Heart right ventricle (tissue), 16 donors: ENCODE measurements around the gene PDHB. TPM values are rescaled to one million over a fixed set of nuclear protein-coding genes. Genes with fewer than 3 reads are reported as not detected.

ENCODE experiments used
- ATAC-seq, 8 donors: fragments of 200-7000 bp; cut with Tn5 transposase; one replicate each; pipeline ENCODE4 v1.9.1; 2020; ENCODE audit warnings: mild to moderate bottlenecking in 8 of 8, moderate library complexity in 8 of 8, moderate number of reproducible peaks in 1 of 8
- DNase-seq, 2 donors: peaks; one replicate each; pipeline ENCODE4 v3.0.0-alpha.2; 2020
- H3K27ac ChIP-seq, 10 donors: fragments of 200-600 bp; sonication (generic) in 2 of 10; one replicate each; pipeline versions ENCODE4 v1.5.0 to v1.8.0; 2020 to 2022; ENCODE audit warnings: mild to moderate bottlenecking in 3 of 10
- H3K27me3 ChIP-seq, 7 donors: fragments of 200-600 bp; one replicate each; pipeline ENCODE4 v1.8.0; 2021 to 2022; ENCODE audit warnings: mild to moderate bottlenecking in 2 of 7
- H3K36me3 ChIP-seq, 9 donors: fragments of 200-600 bp; sonication (generic) in 1 of 9; one replicate each; pipeline versions ENCODE4 v1.5.0 to v1.8.0; 2020 to 2022; ENCODE audit warnings: mild to moderate bottlenecking in 2 of 9
- H3K4me1 ChIP-seq, 9 donors: fragments of 200-600 bp; sonication (generic) in 1 of 9; one replicate each; pipeline versions ENCODE4 v1.5.0 to v1.8.0; 2020 to 2022; ENCODE audit warnings: mild to moderate bottlenecking in 4 of 9
- H3K4me3 ChIP-seq, 10 donors: fragments of 200-600 bp; sonication (generic) in 2 of 10; one replicate each; pipeline versions ENCODE4 v1.5.0 to v1.8.0; 2020 to 2022; ENCODE audit warnings: mild to moderate bottlenecking in 7 of 10, moderate library complexity in 2 of 10
- H3K9me3 ChIP-seq, 11 donors: fragments of 200-600 bp in 10 of 11; sonication (generic) in 2 of 11; one replicate each; pipeline versions ENCODE4 v1.5.0 to v1.8.0; 2013 to 2022; ENCODE audit warnings: mild to moderate bottlenecking in 2 of 11, control low read depth in 1 of 11, moderate library complexity in 1 of 11
- WGBS, 2 donors: extraction: QIAGEN DNeasy Blood & Tissue Kit; methylation state at CpG; one replicate each; pipeline ENCODE4 v1.1.7; 2013; ENCODE audit warnings: inconsistent platforms in 1 of 2; 5-methylcytosine and 5-hydroxymethylcytosine counted together
- intact Hi-C, 10 donors: fragments of 100-400 bp; cut with DNase I; formaldehyde crosslinking; loops; one replicate each; pipeline versions ENCODE4 v1.11.1 to v1.14.2; 2022
- polyA plus RNA-seq, 2 donors: library from polyadenylated mRNA; stranded (reverse); fragments of 200-250 nt; gene quantifications; one replicate each; pipeline ENCODE4 v1.2.3, GENCODE V29; 2013
- total RNA-seq, 10 donors: library from RNA; stranded (reverse); fragmentation: NEBNext Ultra II Directional in 3 of 10; extraction: Animal tissue kit (Norgen Biotek cat#: 25700) in 3 of 10; gene quantifications; one replicate each; pipeline versions ENCODE4 v1.2.1 to v1.2.4, GENCODE V29; 2021 to 2023
- TF ChIP-seq, protein P1 (sequence below), 9 donors: fragments of 200-600 bp; sonication (generic) in 2 of 9; IDR thresholded peaks; one replicate each; pipeline versions ENCODE4 v1.5.0 to v1.8.0; 2021 to 2022; ENCODE audit warnings: antibody characterized with exemption in 9 of 9, mild to moderate bottlenecking in 5 of 9, moderate library complexity in 1 of 9
- donor health status: Arrhythmogenic right ventricular cardiomyopathy.
- donor health status: ischemic (EF 13 %, LVEDD 7.1; RV severe dilation, severe dysfunction).
- donor health status: healthy with polysubstance abuse.
- donor health status: DM: no; HTN: yes; CAD: no.
- donor health status: DM: no; HTN: no; CAD: no.
- donor health status: ischemic (EF 25% LVEDD 6.9; RV normal size, moderate dysfunction).
- donor health status: ischemic (EF 25% LVEDD 5.7; RV mildly dilated, moderate dysfunction).
- donor health status: healthy.
- donor health status: DM: yes; HTN: yes; CAD: no.
- donor health status: Ischemic cardiomyopathy.
- donor health status: ischemic (EF 35%, LVEDD 5.7; RV mildly dilated, moderate dysfunction).
- donor health status: nonischemic (EF 11% LVEDD 7.7; RV severe dilation, severe dysfunction).
- donor health status: DM: yes; HTN: yes; CAD: no.
- donor health status: PGD.
- donor health status: ischemic (EF 29% LVEDD 5.4; RV normal size, mild dysfunction).
- donor health status: nonischemic (EF 23%, LVEDD 6.1; RV moderate dilation, normal function).

PDHB gene
- total and polyA plus RNA-seq, 12 donors, result 140 to 255 (median 213) TPM

DNA sequence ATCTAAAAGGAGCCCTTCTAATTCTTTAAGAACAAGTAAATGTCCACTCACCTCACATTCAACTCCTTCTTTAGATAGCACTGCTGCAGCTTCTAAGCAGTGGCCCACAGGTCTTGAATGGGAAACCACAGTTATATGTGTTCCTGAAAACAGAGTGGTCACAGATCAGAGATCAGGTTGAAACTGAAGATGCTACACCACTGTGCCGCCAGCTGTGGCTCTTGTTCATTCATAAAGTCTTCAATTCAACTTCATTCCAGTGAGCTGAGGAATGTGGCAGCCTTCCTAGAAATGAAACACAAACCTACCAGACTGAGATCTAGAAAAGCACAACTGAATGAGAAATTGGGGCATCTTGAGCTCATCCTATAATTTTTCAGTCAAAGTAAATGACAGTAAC is 4.0 kb downstream of the PDHB start:
- Histone ChIP-seq H3K4me3 (no peak overlapping the region), H3K27ac (no peak overlapping the region), H3K36me3 (peaks cover 0 to 80% (median 61%) of the 10 kb centered on the region in 9 donors), H3K4me1 (peaks cover 0 to 34% (median 24%) of the 10 kb centered on the region in 9 donors), H3K27me3 (no peaks in the 10 kb centered on the region), H3K9me3 (no peaks in the 10 kb centered on the region)
- TF ChIP-seq, protein P1, sequence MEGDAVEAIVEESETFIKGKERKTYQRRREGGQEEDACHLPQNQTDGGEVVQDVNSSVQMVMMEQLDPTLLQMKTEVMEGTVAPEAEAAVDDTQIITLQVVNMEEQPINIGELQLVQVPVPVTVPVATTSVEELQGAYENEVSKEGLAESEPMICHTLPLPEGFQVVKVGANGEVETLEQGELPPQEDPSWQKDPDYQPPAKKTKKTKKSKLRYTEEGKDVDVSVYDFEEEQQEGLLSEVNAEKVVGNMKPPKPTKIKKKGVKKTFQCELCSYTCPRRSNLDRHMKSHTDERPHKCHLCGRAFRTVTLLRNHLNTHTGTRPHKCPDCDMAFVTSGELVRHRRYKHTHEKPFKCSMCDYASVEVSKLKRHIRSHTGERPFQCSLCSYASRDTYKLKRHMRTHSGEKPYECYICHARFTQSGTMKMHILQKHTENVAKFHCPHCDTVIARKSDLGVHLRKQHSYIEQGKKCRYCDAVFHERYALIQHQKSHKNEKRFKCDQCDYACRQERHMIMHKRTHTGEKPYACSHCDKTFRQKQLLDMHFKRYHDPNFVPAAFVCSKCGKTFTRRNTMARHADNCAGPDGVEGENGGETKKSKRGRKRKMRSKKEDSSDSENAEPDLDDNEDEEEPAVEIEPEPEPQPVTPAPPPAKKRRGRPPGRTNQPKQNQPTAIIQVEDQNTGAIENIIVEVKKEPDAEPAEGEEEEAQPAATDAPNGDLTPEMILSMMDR (IDR thresholded peaks at IDR 0.05), result no peak
- ATAC-seq (no peak), DNase-seq (no peak)
- intact Hi-C loops, result loop anchor here in 6 of 10 donors (5.0 to 10.0 kb wide), 4 partner anchors 58 to 105 kb away; partner anchors contain the start of genes ACOX2 (in 3 of the 6) and KCTD6 (in 3 of the 6)
- WGBS, 2 donors, result 0% methylated on average over 1 of the region's 1 CpG

DNA sequence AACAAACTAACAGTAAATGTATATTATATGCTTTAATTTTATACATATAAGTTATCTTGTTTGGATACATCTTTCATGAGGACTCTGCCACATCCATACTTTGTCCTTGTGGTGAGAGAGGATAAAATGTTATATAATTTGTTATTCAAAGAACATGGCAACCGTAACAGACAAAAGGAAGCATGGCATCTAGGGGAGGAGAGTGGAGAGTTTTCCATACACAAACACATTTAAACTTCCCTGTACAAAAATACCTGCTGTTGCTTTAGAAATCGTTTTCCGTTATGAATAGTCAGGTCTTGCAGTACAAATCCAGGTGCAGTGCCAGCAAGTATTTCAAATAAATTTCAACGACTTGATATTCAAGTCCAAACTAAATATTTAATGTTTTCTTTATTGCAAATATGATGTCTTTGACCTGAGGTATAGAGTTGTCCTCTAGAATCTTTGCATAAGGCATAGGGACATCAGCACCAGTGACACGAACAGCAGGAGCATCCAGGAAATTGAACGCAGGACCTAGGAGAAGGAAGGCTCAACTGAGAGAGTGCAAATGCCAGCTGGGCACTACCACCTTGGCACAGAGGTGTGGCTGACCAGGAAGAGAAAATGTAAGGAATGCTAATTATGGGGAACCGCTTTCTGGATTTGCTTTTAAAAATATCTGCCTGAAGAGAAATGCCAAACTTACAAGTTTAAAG is 5.8 kb downstream of the PDHB start:
- H3K9me3 ChIP-seq, result no peaks in the 10 kb centered on the region
- H3K36me3 ChIP-seq, result peaks cover 0 to 98% (median 61%) of the 10 kb centered on the region in 9 donors
- no peaks in the 10 kb centered on the region for H3K27me3 ChIP-seq
- DNase-seq, result no peak
- no peak overlapping the region for H3K4me3 ChIP-seq
- H3K27ac ChIP-seq, result no peak overlapping the region
- WGBS, 2 donors, result 73% methylated on average over 7 of the region's 7 CpGs
- TF ChIP-seq, protein P1 (IDR thresholded peaks at IDR 0.05), result no peak
- intact Hi-C loops, result loop anchor here in 1 of 10 donors (10.0 kb wide), 1 partner anchor 107 kb away; the partner anchor contains the start of gene ACOX2
- ATAC-seq, result no peak
- peaks cover 0 to 33% (median 20%) of the 10 kb centered on the region in 9 donors for H3K4me1 ChIP-seq

DNA sequence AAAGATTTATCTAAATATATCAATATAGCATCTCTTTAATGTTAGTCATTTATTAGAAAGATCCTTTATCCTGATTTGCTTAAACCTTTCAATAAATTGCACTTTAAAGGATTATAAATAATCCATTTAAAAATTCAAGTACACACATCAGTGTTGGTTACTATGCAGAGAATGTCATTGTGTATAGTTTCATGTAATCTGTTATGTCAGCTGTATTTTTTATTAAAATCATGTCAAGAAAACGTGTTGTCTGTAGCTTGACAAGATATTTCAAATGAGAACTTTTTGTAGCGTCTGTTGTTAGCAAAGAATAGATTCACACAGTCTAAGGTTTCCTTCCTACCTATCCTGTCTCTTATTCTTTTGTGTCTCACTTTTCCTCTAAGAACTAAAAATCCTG is 7.8 kb downstream of the PDHB start:
- TF ChIP-seq, protein P1 (IDR thresholded peaks at IDR 0.05), result no peak
- H3K9me3 ChIP-seq, result no peaks in the 10 kb centered on the region
- WGBS, 2 donors, result 59 to 68% methylated on average over 2 of the region's 2 CpGs
- no peaks in the 10 kb centered on the region for H3K27me3 ChIP-seq
- H3K4me3 ChIP-seq, result no peak overlapping the region
- intact Hi-C loops, result loop anchor here in 1 of 10 donors (10.0 kb wide), 1 partner anchor 109 kb away; the partner anchor contains the start of gene ACOX2
- H3K4me1 ChIP-seq, result peaks cover 0 to 36% (median 18%) of the 10 kb centered on the region in 9 donors
- peak overlapping the region in 1 of 10 donors; percentile 55 for H3K27ac ChIP-seq
- peaks cover 0 to 100% (median 50%) of the 10 kb centered on the region in 9 donors for H3K36me3 ChIP-seq
- DNase-seq (no peak), ATAC-seq (no peak)

DNA sequence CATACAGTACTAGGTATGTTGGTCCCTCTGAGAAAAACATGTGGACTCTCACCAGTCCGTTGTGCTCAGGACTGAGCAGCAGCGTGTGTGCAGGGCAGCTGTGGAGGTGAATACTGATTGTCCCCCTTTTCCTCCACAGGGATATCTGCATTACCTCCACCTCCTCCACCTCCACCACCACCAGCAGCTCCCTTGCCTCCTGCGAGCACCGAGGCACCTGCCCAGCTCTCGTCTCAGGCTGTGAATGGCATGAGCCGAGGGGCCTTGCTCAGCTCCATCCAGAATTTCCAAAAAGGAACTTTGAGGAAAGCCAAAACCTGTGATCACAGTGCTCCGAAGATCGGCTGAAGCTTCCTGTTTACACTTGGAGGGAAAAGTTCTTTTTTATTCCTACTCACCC is 9.0 kb downstream of the PDHB start:
- DNase-seq, result no peak
- intact Hi-C loops, result loop anchor here in 3 of 10 donors (5.0 to 10.0 kb wide), 4 partner anchors 92 to 110 kb away; partner anchors contain the start of genes ACOX2 (in 1 of the 3) and PXK (in 1 of the 3)
- Histone ChIP-seq H3K36me3 (peaks cover 0 to 98% (median 39%) of the 10 kb centered on the region in 9 donors), H3K4me1 (peaks cover 0 to 46% (median 24%) of the 10 kb centered on the region in 9 donors), H3K9me3 (no peaks in the 10 kb centered on the region), H3K4me3 (no peak overlapping the region), H3K27ac (peak overlapping the region in 4 of 10 donors; percentile 4 to 55 (median 12)), H3K27me3 (no peaks in the 10 kb centered on the region)
- 58 to 63% methylated on average over 8 of the region's 8 CpGs for WGBS, 2 donors
- ATAC-seq, result no peak
- TF ChIP-seq, protein P1 (IDR thresholded peaks at IDR 0.05), result no peak
